Gastroesophageal sphincter (tissue), 4 donors: Measurements from ENCODE around the gene SND1. TPM values are rescaled to one million over a fixed set of nuclear protein-coding genes. Genes with fewer than 3 reads are reported as not detected.

ENCODE experiments used
- ATAC-seq: fragments of 150-250 bp; one replicate; pipeline ENCODE4 v1.9.1; 2016; ENCODE audit warnings: mild to moderate bottlenecking, moderate library complexity
- H3K27ac ChIP-seq, 4 donors: fragments of 200-600 bp; sonication (generic) in 3 of 4; 1 replicate in 3 of 4; 2 replicates in 1 of 4; pipeline ENCODE4 v1.5.1; 2016 to 2019
- H3K27me3 ChIP-seq: fragments of 200-600 bp; sonication (generic); one replicate; pipeline ENCODE4 v1.5.1; 2019
- H3K36me3 ChIP-seq, 2 donors: fragments of 200-600 bp; sonication (generic); one replicate each; pipeline ENCODE4 v1.5.1; 2019; ENCODE audit warnings: control low read depth in 1 of 2
- H3K4me1 ChIP-seq, 3 donors: fragments of 200-600 bp; sonication (generic); 1 replicate in 2 of 3; 2 replicates in 1 of 3; pipeline ENCODE4 v1.5.1; 2016 to 2019; ENCODE audit warnings: control low read depth in 2 of 3
- H3K4me3 ChIP-seq, 2 donors: fragments of 200-600 bp; sonication (generic); one replicate each; pipeline ENCODE4 v1.5.1; 2019; ENCODE audit warnings: mild to moderate bottlenecking in 1 of 2, moderate library complexity in 1 of 2
- H3K9me3 ChIP-seq, 3 donors: fragments of 200-600 bp; sonication (generic); one replicate each; pipeline ENCODE4 v1.5.1; 2017 to 2019; ENCODE audit warnings: control low read depth in 2 of 3
- EP300 ChIP-seq: sonication (generic); formaldehyde crosslinking; IDR thresholded peaks from one replicate; pipeline ENCODE4 v1.6.1; 2017; ENCODE audit warnings: antibody characterized with exemption, mild to moderate bottlenecking
- POLR2A ChIP-seq, 2 donors: fragments of 450-650 bp; IDR thresholded peaks; one replicate each; pipeline ENCODE4 v1.6.1; 2017; ENCODE audit warnings: antibody characterized with exemption in 2 of 2, mild to moderate bottlenecking in 2 of 2, moderate library complexity in 1 of 2
- POLR2AphosphoS5 ChIP-seq: sonication (generic); formaldehyde crosslinking; IDR thresholded peaks from one replicate; pipeline ENCODE4 v1.6.1; 2017; ENCODE audit warnings: antibody characterized with exemption
- WGBS, 2 donors: methylation state at CpG; one replicate each; pipeline ENCODE4 v1.1.5; 2018; ENCODE audit warnings: low coverage in 1 of 2; 5-methylcytosine and 5-hydroxymethylcytosine counted together
- total RNA-seq, 4 donors: library from RNA; depleted of rRNA; stranded (reverse); fragments of >200 nt; gene quantifications; one replicate each; pipeline ENCODE4 v1.1.0, GENCODE V29; 2016
- TF ChIP-seq, protein P1 (sequence below), 4 experiments: fragments of 200-600 bp in 2 of 4; fragments of 450-650 bp in 2 of 4; sonication (generic) in 1 of 4; IDR thresholded peaks; one replicate each; pipeline ENCODE4 v1.5.1; 2017 to 2019; ENCODE audit warnings: antibody characterized with exemption in 4 of 4, mild to moderate bottlenecking in 2 of 4, moderate library complexity in 2 of 4

SND1 gene
- total RNA-seq, 4 donors from 2014 or later = 97.1 to 119 (median 103) TPM

GRCh38 chr7:127874951-127875608 is 223.1 kb downstream of the SND1 start:
- WGBS, 2 donors = 77 to 100% methylated on average over 2 of the region's 2 CpGs
- Histone ChIP-seq H3K4me1 (peaks cover 0 to 7% (median 0%) of the 10 kb centered on the region in 3 donors), H3K27me3 (no peaks in the 10 kb centered on the region), H3K9me3 (no peaks in the 10 kb centered on the region), H3K4me3 (no peak overlapping the region), H3K27ac (no peak overlapping the region), H3K36me3 (no peaks in the 10 kb centered on the region)
- ATAC-seq = no peak
- TF ChIP-seq POLR2AphosphoS5 (no peak), EP300 (no peak), POLR2A (IDR thresholded peaks at IDR 0.05) (no peak)
- TF ChIP-seq, protein P1, sequence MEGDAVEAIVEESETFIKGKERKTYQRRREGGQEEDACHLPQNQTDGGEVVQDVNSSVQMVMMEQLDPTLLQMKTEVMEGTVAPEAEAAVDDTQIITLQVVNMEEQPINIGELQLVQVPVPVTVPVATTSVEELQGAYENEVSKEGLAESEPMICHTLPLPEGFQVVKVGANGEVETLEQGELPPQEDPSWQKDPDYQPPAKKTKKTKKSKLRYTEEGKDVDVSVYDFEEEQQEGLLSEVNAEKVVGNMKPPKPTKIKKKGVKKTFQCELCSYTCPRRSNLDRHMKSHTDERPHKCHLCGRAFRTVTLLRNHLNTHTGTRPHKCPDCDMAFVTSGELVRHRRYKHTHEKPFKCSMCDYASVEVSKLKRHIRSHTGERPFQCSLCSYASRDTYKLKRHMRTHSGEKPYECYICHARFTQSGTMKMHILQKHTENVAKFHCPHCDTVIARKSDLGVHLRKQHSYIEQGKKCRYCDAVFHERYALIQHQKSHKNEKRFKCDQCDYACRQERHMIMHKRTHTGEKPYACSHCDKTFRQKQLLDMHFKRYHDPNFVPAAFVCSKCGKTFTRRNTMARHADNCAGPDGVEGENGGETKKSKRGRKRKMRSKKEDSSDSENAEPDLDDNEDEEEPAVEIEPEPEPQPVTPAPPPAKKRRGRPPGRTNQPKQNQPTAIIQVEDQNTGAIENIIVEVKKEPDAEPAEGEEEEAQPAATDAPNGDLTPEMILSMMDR (IDR thresholded peaks at IDR 0.05) = no peak

- TF ChIP-seq POLR2A (IDR thresholded peaks at IDR 0.05) (no peak), EP300 (no peak), POLR2AphosphoS5 (no peak)
- TF ChIP-seq, protein P1 (IDR thresholded peaks at IDR 0.05) = no peak
- WGBS, 2 donors = 71 to 88% methylated on average over 1 of the region's 1 CpG
- no peaks in the 10 kb centered on the region for H3K9me3 ChIP-seq
- peaks cover 0 to 7% (median 0%) of the 10 kb centered on the region in 3 donors for H3K4me1 ChIP-seq
- no peak overlapping the region for H3K4me3 ChIP-seq
- no peak overlapping the region for H3K27ac ChIP-seq
- H3K27me3 ChIP-seq = no peaks in the 10 kb centered on the region
- no peaks in the 10 kb centered on the region for H3K36me3 ChIP-seq
- ATAC-seq = no peak
These were observed 224.4 kb downstream of the SND1 start for GRCh38 chr7:127876393-127876792.

DNA sequence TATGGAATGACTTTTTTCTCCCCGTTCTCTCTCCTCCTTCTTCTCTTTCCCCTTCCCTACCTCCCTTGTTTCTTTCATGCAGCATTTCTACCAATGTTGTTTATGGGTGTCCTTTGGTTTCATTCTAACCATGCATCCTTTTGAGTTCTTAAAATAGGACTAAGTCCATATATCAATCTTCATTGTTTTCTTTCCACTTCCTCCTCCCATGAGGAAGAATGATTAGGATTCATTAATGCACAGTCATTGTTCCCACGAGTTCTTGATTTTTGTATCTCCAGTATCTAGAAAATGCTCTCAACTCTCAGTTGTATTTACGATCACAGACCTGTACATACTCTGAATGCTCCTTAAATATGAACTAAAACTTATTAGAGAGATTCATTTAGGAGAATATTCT is 226.0 kb downstream of the SND1 start:
- WGBS, 2 donors = 80 to 82% methylated on average over 1 to 3 of the region's 3 CpGs
- Histone ChIP-seq H3K36me3 (no peaks in the 10 kb centered on the region), H3K27ac (no peak overlapping the region), H3K9me3 (no peaks in the 10 kb centered on the region), H3K4me1 (peaks cover 0 to 14% (median 0%) of the 10 kb centered on the region in 3 donors), H3K27me3 (no peaks in the 10 kb centered on the region), H3K4me3 (no peak overlapping the region)
- no peak for TF ChIP-seq EP300
- no peak for ATAC-seq

DNA sequence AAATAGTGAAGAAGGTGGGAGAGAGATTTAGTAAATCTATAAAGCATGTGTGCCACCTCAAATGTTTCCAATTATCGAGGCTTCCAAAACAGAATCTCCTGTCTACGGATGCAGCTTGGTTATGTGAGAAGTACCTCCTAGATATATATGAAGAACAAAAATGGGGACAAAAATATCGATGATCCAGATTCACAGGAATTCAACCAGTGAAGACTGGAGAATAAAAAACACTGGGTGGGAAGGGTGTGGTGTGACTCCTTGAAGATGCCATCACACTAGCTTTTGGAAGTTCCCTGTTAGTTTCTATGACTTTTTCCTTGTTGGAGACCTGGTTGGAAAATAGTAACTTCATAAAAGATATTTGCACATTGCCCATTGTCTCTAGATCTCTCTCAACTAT is 226.8 kb downstream of the SND1 start:
- TF ChIP-seq EP300 (no peak), POLR2A (IDR thresholded peaks at IDR 0.05) (no peak), POLR2AphosphoS5 (no peak)
- TF ChIP-seq, protein P1 (IDR thresholded peaks at IDR 0.05) = no peak
- ATAC-seq = no peak
- 97 to 100% methylated on average over 3 of the region's 3 CpGs for WGBS, 2 donors
- Histone ChIP-seq H3K36me3 (no peaks in the 10 kb centered on the region), H3K4me1 (peaks cover 0 to 14% (median 0%) of the 10 kb centered on the region in 3 donors), H3K27me3 (no peaks in the 10 kb centered on the region), H3K4me3 (no peak overlapping the region), H3K9me3 (no peaks in the 10 kb centered on the region), H3K27ac (no peak overlapping the region)

- ATAC-seq = no peak
- WGBS, 2 donors = 94 to 95% methylated on average over 4 of the region's 4 CpGs
These were observed 227.4 kb downstream of the SND1 start for GRCh38 chr7:127879436-127879835.

More at GRCh38 chr7:127879436-127879835, 227.4 kb downstream of the SND1 start:
- H3K27me3 ChIP-seq = no peaks in the 10 kb centered on the region
- no peak overlapping the region for H3K27ac ChIP-seq
- no peaks in the 10 kb centered on the region for H3K9me3 ChIP-seq
- TF ChIP-seq, protein P1 (IDR thresholded peaks at IDR 0.05) = no peak
- TF ChIP-seq POLR2AphosphoS5 (no peak), POLR2A (IDR thresholded peaks at IDR 0.05) (no peak), EP300 (no peak)
- H3K4me3 ChIP-seq = no peak overlapping the region
- H3K36me3 ChIP-seq = no peaks in the 10 kb centered on the region
- H3K4me1 ChIP-seq = peaks cover 0 to 18% (median 0%) of the 10 kb centered on the region in 3 donors
